Astrocyte (in vitro differentiated cells and primary cell): ENCODE measurements around the gene LANCL1.

ENCODE experiments used
- EZH2 ChIP-seq: IDR thresholded peaks from 2 replicates; pipeline ENCODE4 v1.6.1; 2012; ENCODE audit warnings: mild to moderate bottlenecking, low read length, inconsistent platforms; ENCODE audit not compliant: insufficient read depth
- TF ChIP-seq, protein P1 (sequence below): IDR thresholded peaks from 2 replicates; pipeline ENCODE4 v1.5.1; 2011; ENCODE audit warnings: low read depth, mild to moderate bottlenecking, inconsistent platforms, low read length, moderate library complexity; ENCODE audit not compliant: insufficient read depth

DNA sequence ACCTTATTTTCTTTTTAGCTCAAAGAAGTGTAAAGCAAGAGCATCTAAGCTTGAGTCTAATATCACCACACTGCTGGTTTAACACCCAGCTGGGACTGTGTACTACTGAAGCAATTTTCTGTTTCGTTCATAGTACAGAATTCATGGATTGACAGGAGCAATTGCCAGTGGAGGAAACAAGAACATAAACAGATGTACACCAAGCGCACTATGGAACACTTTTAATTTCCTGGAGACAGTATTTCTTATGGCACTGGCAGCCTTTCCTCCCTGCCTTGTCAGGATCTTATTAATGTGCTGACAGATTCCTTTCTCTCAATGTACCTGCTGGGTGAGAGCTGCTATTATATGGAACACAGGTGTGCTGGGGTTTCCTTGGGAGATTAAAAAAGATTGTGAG lies 4.2 kb upstream of the LANCL1 start:
- TF ChIP-seq, protein P1, sequence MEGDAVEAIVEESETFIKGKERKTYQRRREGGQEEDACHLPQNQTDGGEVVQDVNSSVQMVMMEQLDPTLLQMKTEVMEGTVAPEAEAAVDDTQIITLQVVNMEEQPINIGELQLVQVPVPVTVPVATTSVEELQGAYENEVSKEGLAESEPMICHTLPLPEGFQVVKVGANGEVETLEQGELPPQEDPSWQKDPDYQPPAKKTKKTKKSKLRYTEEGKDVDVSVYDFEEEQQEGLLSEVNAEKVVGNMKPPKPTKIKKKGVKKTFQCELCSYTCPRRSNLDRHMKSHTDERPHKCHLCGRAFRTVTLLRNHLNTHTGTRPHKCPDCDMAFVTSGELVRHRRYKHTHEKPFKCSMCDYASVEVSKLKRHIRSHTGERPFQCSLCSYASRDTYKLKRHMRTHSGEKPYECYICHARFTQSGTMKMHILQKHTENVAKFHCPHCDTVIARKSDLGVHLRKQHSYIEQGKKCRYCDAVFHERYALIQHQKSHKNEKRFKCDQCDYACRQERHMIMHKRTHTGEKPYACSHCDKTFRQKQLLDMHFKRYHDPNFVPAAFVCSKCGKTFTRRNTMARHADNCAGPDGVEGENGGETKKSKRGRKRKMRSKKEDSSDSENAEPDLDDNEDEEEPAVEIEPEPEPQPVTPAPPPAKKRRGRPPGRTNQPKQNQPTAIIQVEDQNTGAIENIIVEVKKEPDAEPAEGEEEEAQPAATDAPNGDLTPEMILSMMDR, result no peak
- no peak for TF ChIP-seq EZH2
